ENCODE results near the gene PEPD.

DNA sequence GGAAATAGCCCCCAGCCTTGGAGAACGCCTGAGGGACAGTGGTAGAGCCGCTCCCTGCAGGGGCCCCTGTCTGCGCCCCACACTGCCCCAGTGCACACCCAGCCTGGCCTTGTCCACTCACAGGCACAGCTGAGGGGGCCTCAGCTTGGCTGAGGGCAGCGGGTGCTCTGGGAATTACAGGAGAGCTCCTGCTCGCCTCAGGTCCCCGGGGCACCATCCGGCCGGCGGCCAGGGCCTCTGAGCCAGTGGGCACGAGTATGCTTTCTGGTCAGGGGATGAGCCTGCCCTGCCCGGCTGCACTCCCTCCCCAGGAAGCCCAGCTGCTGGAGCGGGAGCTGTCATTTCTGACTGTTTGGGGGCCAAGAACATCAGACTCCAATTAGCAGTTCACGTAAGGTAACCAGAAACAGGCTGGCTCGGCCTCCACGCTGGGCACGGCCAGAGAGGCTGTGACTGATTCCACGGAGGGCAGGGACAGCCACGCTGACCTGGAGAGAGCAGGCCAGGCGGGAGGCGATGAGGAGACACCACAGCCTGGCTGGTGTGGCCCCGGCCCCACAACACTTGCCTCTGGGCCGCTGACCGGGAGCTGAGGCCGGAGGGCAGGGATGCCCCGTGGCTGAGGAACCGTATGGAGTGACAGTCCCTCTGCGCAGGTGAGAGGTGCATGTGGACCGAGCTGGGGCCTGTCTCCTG lies 132.7 kb downstream of the PEPD start:
- no peak for TF ChIP-seq CTCF (IDR thresholded peaks at IDR 0.05 in 2 of 3, conservative IDR thresholded peaks at IDR 0.05 in 1 of 3; ENCODE audit: borderline replicate concordance in 1 of 3, insufficient read depth in 1 of 3, low read depth in 2 of 3, low read length in 2 of 3)
- TF ChIP-seq POLR2A (IDR thresholded peaks at IDR 0.05; ENCODE audit: borderline replicate concordance, extremely low read depth, insufficient read depth, insufficient read length): no peak
- no peak for TF ChIP-seq POLR2AphosphoS5 (IDR thresholded peaks at IDR 0.05; ENCODE audit: low read depth, low read length)
- TF ChIP-seq, protein P1, sequence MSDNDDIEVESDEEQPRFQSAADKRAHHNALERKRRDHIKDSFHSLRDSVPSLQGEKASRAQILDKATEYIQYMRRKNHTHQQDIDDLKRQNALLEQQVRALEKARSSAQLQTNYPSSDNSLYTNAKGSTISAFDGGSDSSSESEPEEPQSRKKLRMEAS (IDR thresholded peaks at IDR 0.05): no peak
- TF ChIP-seq SIN3A (IDR thresholded peaks at IDR 0.05; ENCODE audit: low read depth): no peak
- no peak for TF ChIP-seq YY1 (IDR thresholded peaks at IDR 0.05; ENCODE audit: extremely low read depth, insufficient replicate concordance, low read depth, low read length)
- TF ChIP-seq TCF7L2 (IDR thresholded peaks at IDR 0.05; ENCODE audit: borderline replicate concordance, extremely low read depth, insufficient read depth, insufficient read length): no peak

Measured in HCT116 (cell line).